ENCODE data around the gene TAF9.
"Not testable (repeated sequence)": the region's sequence is repeated elsewhere in the genome, so short reads cannot be mapped to it uniquely, and the experiment has no call there.

Gene TAF9

GRCh38 chr5:69334793-69335268, 34.5 kb downstream of the TAF9 start:
- DNase-seq, result peak; percentile 86

- DNase-seq, result not testable (repeated sequence)
Observed at GRCh38 chr5:69333668-69334315, 35.5 kb downstream of the TAF9 start.

GRCh38 chr5:69331528-69332445, 37.5 kb downstream of the TAF9 start:
- DNase-seq, result no peak

- DNase-seq, result no peak
Observed at GRCh38 chr5:69329905-69330489, 39.3 kb downstream of the TAF9 start.

GRCh38 chr5:69326365-69326764, 43.0 kb downstream of the TAF9 start:
- DNase-seq, result no peak

GRCh38 chr5:69317391-69317790, 51.9 kb downstream of the TAF9 start:
- no peak for DNase-seq

- no peak for DNase-seq
Observed at GRCh38 chr5:69315972-69316371, 53.3 kb downstream of the TAF9 start.
